Sigmoid colon (tissue), 4 donors: ENCODE results near the gene KLHL26.

Experiments
- EP300 ChIP-seq, 4 donors: sonication (generic); formaldehyde crosslinking; IDR thresholded peaks; one replicate each; pipeline ENCODE4 v1.6.1; 2017; ENCODE audit warnings: antibody characterized with exemption in 4 of 4
- POLR2A ChIP-seq, 2 donors: fragments of 450-650 bp; IDR thresholded peaks; one replicate each; pipeline ENCODE4 v1.6.1; 2016; ENCODE audit warnings: antibody characterized with exemption in 2 of 2, mild to moderate bottlenecking in 2 of 2, moderate library complexity in 2 of 2
- POLR2AphosphoS5 ChIP-seq, 4 donors: sonication (generic); formaldehyde crosslinking; IDR thresholded peaks; one replicate each; pipeline ENCODE4 v1.6.1; 2017; ENCODE audit warnings: antibody characterized with exemption in 4 of 4
- TF ChIP-seq, protein P1 (sequence below), 4 experiments: fragments of 450-650 bp in 3 of 4; fragments of 200-600 bp in 1 of 4; IDR thresholded peaks; one replicate each; pipeline ENCODE4 v1.5.1; 2016 to 2019; ENCODE audit warnings: antibody characterized with exemption in 4 of 4, mild to moderate bottlenecking in 3 of 4, moderate library complexity in 2 of 4

DNA sequence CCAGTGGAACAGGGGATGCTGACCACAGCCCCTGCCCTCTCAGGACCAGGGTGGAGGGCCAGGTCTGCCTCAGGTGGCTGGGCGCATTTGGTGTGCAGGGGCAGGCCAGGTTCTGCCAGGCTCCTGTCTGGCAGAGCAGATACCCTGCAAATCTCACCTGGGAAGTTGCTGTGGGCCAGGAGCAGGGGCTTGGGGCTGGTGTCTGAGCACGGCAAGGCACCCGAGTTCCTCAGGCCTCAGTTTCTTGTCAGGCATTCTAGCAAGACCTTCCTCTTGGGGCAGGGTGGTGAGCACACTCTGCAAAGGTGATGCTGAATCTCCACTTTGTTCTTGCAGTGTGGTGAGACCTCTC is 47.8 kb downstream of the KLHL26 start:
- TF ChIP-seq, protein P1, sequence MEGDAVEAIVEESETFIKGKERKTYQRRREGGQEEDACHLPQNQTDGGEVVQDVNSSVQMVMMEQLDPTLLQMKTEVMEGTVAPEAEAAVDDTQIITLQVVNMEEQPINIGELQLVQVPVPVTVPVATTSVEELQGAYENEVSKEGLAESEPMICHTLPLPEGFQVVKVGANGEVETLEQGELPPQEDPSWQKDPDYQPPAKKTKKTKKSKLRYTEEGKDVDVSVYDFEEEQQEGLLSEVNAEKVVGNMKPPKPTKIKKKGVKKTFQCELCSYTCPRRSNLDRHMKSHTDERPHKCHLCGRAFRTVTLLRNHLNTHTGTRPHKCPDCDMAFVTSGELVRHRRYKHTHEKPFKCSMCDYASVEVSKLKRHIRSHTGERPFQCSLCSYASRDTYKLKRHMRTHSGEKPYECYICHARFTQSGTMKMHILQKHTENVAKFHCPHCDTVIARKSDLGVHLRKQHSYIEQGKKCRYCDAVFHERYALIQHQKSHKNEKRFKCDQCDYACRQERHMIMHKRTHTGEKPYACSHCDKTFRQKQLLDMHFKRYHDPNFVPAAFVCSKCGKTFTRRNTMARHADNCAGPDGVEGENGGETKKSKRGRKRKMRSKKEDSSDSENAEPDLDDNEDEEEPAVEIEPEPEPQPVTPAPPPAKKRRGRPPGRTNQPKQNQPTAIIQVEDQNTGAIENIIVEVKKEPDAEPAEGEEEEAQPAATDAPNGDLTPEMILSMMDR (IDR thresholded peaks at IDR 0.05), result no peak
- no peak for TF ChIP-seq EP300 (IDR thresholded peaks at IDR 0.05)
- TF ChIP-seq POLR2A (IDR thresholded peaks at IDR 0.05), result no peak
- TF ChIP-seq POLR2AphosphoS5 (IDR thresholded peaks at IDR 0.05), result no peak
